Stimulated activated CD8-positive, alpha-beta memory T cell treated with anti-CD3 and anti-CD28 coated beads, Interleukin-7, amount 100 ng/mL, for 1 hour (primary cell): ENCODE data around the gene GPR87.

Experiments used
- DNase-seq, 2 donors: peaks; one replicate each; pipeline ENCODE4 v3.0.0-alpha.2; 2020; ENCODE audit warnings: low read depth in 2 of 2

GPR87 gene

GRCh38 chr3:151315846-151316245 lies 774 bp downstream of the GPR87 start:
- DNase-seq, result no peak

- DNase-seq, result no peak
Observed at GRCh38 chr3:151315136-151315535, 1.5 kb downstream of the GPR87 start.

- DNase-seq, result no peak
Observed at GRCh38 chr3:151314593-151314992, 2.0 kb downstream of the GPR87 start.

- DNase-seq, result no peak
Observed at GRCh38 chr3:151314137-151314536, 2.5 kb downstream of the GPR87 start.

GRCh38 chr3:151312972-151313371 lies 3.6 kb downstream of the GPR87 start:
- DNase-seq, result no peak

GRCh38 chr3:151309566-151309965 lies 7.1 kb downstream of the GPR87 start:
- DNase-seq, result no peak

- DNase-seq, result no peak
Observed at GRCh38 chr3:151307583-151308488, 8.8 kb downstream of the GPR87 start.

- DNase-seq, result no peak
Observed at GRCh38 chr3:151307131-151307530, 9.5 kb downstream of the GPR87 start.

GRCh38 chr3:151306168-151306810 lies 10.3 kb downstream of the GPR87 start:
- no peak for DNase-seq

GRCh38 chr3:151305775-151306151 lies 10.9 kb downstream of the GPR87 start:
- no peak for DNase-seq

GRCh38 chr3:151305060-151305774 lies 11.4 kb downstream of the GPR87 start:
- DNase-seq, result no peak

- DNase-seq, result no peak
Observed at GRCh38 chr3:151303751-151304150, 12.9 kb downstream of the GPR87 start.

- no peak for DNase-seq
Observed at GRCh38 chr3:151301787-151302186, 14.8 kb downstream of the GPR87 start.

- DNase-seq, result no peak
Observed at GRCh38 chr3:151300539-151300938, 16.1 kb downstream of the GPR87 start.

GRCh38 chr3:151299006-151299405 lies 17.6 kb downstream of the GPR87 start:
- DNase-seq, result no peak

GRCh38 chr3:151297429-151297828 lies 19.2 kb downstream of the GPR87 start:
- no peak for DNase-seq

GRCh38 chr3:151296226-151296625 lies 20.4 kb downstream of the GPR87 start:
- DNase-seq, result no peak

- no peak for DNase-seq
Observed at GRCh38 chr3:151293127-151293526, 23.5 kb downstream of the GPR87 start.

GRCh38 chr3:151290673-151291072 lies 25.9 kb downstream of the GPR87 start:
- DNase-seq, result no peak

- DNase-seq, result no peak
Observed at GRCh38 chr3:151289445-151289844, 27.2 kb downstream of the GPR87 start.

GRCh38 chr3:151285940-151286339 lies 30.7 kb downstream of the GPR87 start:
- DNase-seq, result no peak

- no peak for DNase-seq
Observed at GRCh38 chr3:151283907-151284461, 32.6 kb downstream of the GPR87 start.
